ENCODE results near the gene HOMER1.

DNA sequence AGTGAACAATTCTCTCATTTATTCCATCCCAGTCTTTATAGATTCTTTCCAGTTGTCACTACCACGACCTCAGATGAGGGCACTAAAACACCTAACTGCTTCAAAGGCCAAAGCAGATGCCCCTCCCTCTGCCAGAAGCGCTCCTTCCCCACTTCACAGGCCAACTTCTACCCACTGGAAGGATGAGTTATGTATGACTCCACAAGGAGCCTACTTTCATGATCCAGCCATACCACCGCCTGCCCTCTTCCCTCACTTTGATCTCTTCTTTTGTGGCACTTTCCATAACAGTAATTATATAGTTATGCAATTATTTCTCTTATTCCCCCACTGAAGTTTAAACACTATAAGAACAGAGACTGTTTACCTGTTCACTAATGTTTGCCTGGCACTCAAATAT is 93.7 kb downstream of the HOMER1 start:
- TF ChIP-seq, protein P1, sequence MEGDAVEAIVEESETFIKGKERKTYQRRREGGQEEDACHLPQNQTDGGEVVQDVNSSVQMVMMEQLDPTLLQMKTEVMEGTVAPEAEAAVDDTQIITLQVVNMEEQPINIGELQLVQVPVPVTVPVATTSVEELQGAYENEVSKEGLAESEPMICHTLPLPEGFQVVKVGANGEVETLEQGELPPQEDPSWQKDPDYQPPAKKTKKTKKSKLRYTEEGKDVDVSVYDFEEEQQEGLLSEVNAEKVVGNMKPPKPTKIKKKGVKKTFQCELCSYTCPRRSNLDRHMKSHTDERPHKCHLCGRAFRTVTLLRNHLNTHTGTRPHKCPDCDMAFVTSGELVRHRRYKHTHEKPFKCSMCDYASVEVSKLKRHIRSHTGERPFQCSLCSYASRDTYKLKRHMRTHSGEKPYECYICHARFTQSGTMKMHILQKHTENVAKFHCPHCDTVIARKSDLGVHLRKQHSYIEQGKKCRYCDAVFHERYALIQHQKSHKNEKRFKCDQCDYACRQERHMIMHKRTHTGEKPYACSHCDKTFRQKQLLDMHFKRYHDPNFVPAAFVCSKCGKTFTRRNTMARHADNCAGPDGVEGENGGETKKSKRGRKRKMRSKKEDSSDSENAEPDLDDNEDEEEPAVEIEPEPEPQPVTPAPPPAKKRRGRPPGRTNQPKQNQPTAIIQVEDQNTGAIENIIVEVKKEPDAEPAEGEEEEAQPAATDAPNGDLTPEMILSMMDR (IDR thresholded peaks at IDR 0.05; ENCODE audit: insufficient read depth, low read length, poor library complexity, severe bottlenecking), result no peak
- TF ChIP-seq EZH2phosphoT487 (conservative IDR thresholded peaks at IDR 0.05; ENCODE audit: low read length), result no peak

All from SU-DHL-6 (cell line).